Measurements from ENCODE around the gene KRT20.
"Not testable (repeated sequence)": the region's sequence is repeated elsewhere in the genome, so short reads cannot be mapped to it uniquely, and the experiment has no call there.

Gene KRT20

GRCh38 chr17:40879026-40879425 lies 6.0 kb downstream of the KRT20 start:
- Histone ChIP-seq H3K9me3 (ENCODE audit: control insufficient read depth, insufficient read depth, low read length) (peaks cover 6% of the 10 kb centered on the region; the same call in 1 of the 2 replicates), H3K4me1 (ENCODE audit: insufficient read depth, low read length) (peaks cover 2% of the 10 kb centered on the region), H3K9ac (ENCODE audit: low read depth, low read length) (no peak overlapping the region), H3K36me3 (ENCODE audit: insufficient read depth, low read length) (no peaks in the 10 kb centered on the region)

- Histone ChIP-seq H3K4me1 (ENCODE audit: insufficient read depth, low read length) (peaks cover 11% of the 10 kb centered on the region), H3K36me3 (ENCODE audit: insufficient read depth, low read length) (no peaks in the 10 kb centered on the region), H3K9ac (ENCODE audit: low read depth, low read length) (no peak overlapping the region), H3K9me3 (ENCODE audit: control insufficient read depth, insufficient read depth, low read length) (peaks cover 6% of the 10 kb centered on the region; the same call in 1 of the 2 replicates)
Observed at GRCh38 chr17:40878044-40878443, 7.0 kb downstream of the KRT20 start.

GRCh38 chr17:40873801-40874200 lies 11.2 kb downstream of the KRT20 start:
- no peaks in the 10 kb centered on the region for H3K36me3 ChIP-seq (ENCODE audit: insufficient read depth, low read length)
- H3K9me3 ChIP-seq (ENCODE audit: control insufficient read depth, insufficient read depth, low read length): peaks cover 6% of the 10 kb centered on the region; the same call in 1 of the 2 replicates
- peaks cover 14% of the 10 kb centered on the region for H3K4me1 ChIP-seq (ENCODE audit: insufficient read depth, low read length)
- no peak overlapping the region for H3K9ac ChIP-seq (ENCODE audit: low read depth, low read length)

- H3K36me3 ChIP-seq (ENCODE audit: insufficient read depth, low read length): no peaks in the 10 kb centered on the region
- H3K9me3 ChIP-seq (ENCODE audit: control insufficient read depth, insufficient read depth, low read length): peaks cover 6% of the 10 kb centered on the region; the same call in 1 of the 2 replicates
- peaks cover 14% of the 10 kb centered on the region for H3K4me1 ChIP-seq (ENCODE audit: insufficient read depth, low read length)
- no peak overlapping the region for H3K9ac ChIP-seq (ENCODE audit: low read depth, low read length)
Observed at GRCh38 chr17:40873255-40873654, 11.8 kb downstream of the KRT20 start.

GRCh38 chr17:40872416-40872815 lies 12.6 kb downstream of the KRT20 start:
- Histone ChIP-seq H3K36me3 (ENCODE audit: insufficient read depth, low read length) (no peaks in the 10 kb centered on the region), H3K9me3 (ENCODE audit: control insufficient read depth, insufficient read depth, low read length) (peaks cover 6% of the 10 kb centered on the region; the same call in 1 of the 2 replicates), H3K4me1 (ENCODE audit: insufficient read depth, low read length) (peaks cover 14% of the 10 kb centered on the region), H3K9ac (ENCODE audit: low read depth, low read length) (no peak overlapping the region)

GRCh38 chr17:40871316-40871715 lies 13.7 kb downstream of the KRT20 start:
- Histone ChIP-seq H3K36me3 (ENCODE audit: insufficient read depth, low read length) (no peaks in the 10 kb centered on the region), H3K9me3 (ENCODE audit: control insufficient read depth, insufficient read depth, low read length) (0 out of 2 replicates have a peak, but pooled peaks cover under 1% of the 10 kb centered on the region), H3K4me1 (ENCODE audit: insufficient read depth, low read length) (peaks cover 14% of the 10 kb centered on the region), H3K9ac (ENCODE audit: low read depth, low read length) (no peak overlapping the region)

GRCh38 chr17:40870136-40870535 lies 14.9 kb downstream of the KRT20 start:
- no peaks in the 10 kb centered on the region for H3K9me3 ChIP-seq (ENCODE audit: control insufficient read depth, insufficient read depth, low read length)
- H3K4me1 ChIP-seq (ENCODE audit: insufficient read depth, low read length): peaks cover 14% of the 10 kb centered on the region
- no peak overlapping the region for H3K9ac ChIP-seq (ENCODE audit: low read depth, low read length)
- no peaks in the 10 kb centered on the region for H3K36me3 ChIP-seq (ENCODE audit: insufficient read depth, low read length)

GRCh38 chr17:40866838-40867237 lies 18.2 kb downstream of the KRT20 start, which contains the start of gene KRT12:
TSS of gene KRT12 (minus strand) at chr17:40867223. CDS start at chr17:40867186, 37 bp downstream.
- no peak within 1 kb of the TSS for H3K9ac ChIP-seq (ENCODE audit: low read depth, low read length)

GRCh38 chr17:40864661-40865390 lies 20.2 kb downstream of the KRT20 start:
- no peaks in the 10 kb centered on the region for H3K4me1 ChIP-seq (ENCODE audit: insufficient read depth, low read length)
- H3K9ac ChIP-seq (ENCODE audit: low read depth, low read length): no peak overlapping the region
- H3K36me3 ChIP-seq (ENCODE audit: insufficient read depth, low read length): no peaks in the 10 kb centered on the region
- H3K9me3 ChIP-seq (ENCODE audit: control insufficient read depth, insufficient read depth, low read length): no peaks in the 10 kb centered on the region

More at GRCh38 chr17:40866838-40867237, 18.2 kb downstream of the KRT20 start, which contains the start of gene KRT12:
- Histone ChIP-seq H3K36me3 (ENCODE audit: insufficient read depth, low read length) (no peaks in the 10 kb centered on the region), H3K4me1 (ENCODE audit: insufficient read depth, low read length) (no peaks in the 10 kb centered on the region), H3K9me3 (ENCODE audit: control insufficient read depth, insufficient read depth, low read length) (no peaks in the 10 kb centered on the region)

GRCh38 chr17:40862985-40863733 lies 21.9 kb downstream of the KRT20 start:
- H3K36me3 ChIP-seq (ENCODE audit: insufficient read depth, low read length): no peaks in the 10 kb centered on the region
- H3K9me3 ChIP-seq (ENCODE audit: control insufficient read depth, insufficient read depth, low read length): no peaks in the 10 kb centered on the region
- H3K9ac ChIP-seq (ENCODE audit: low read depth, low read length): no peak overlapping the region
- no peaks in the 10 kb centered on the region for H3K4me1 ChIP-seq (ENCODE audit: insufficient read depth, low read length)

- Histone ChIP-seq H3K9ac (ENCODE audit: low read depth, low read length) (no peak overlapping the region), H3K4me1 (ENCODE audit: insufficient read depth, low read length) (no peaks in the 10 kb centered on the region; the same call in 1 of the 2 replicates), H3K9me3 (ENCODE audit: control insufficient read depth, insufficient read depth, low read length) (no peaks in the 10 kb centered on the region)
Observed at GRCh38 chr17:40859536-40859935, 25.5 kb downstream of the KRT20 start.

GRCh38 chr17:40858667-40859066 lies 26.4 kb downstream of the KRT20 start:
- not testable (repeated sequence) for H3K4me1 ChIP-seq (ENCODE audit: insufficient read depth, low read length); H3K36me3 ChIP-seq (ENCODE audit: insufficient read depth, low read length); H3K9me3 ChIP-seq (ENCODE audit: control insufficient read depth, insufficient read depth, low read length); H3K9ac ChIP-seq (ENCODE audit: low read depth, low read length)

More at GRCh38 chr17:40859536-40859935, 25.5 kb downstream of the KRT20 start:
- no peaks in the 10 kb centered on the region for H3K36me3 ChIP-seq (ENCODE audit: insufficient read depth, low read length)

- Histone ChIP-seq H3K9ac (ENCODE audit: low read depth, low read length) (no peak overlapping the region), H3K4me1 (ENCODE audit: insufficient read depth, low read length) (peaks cover 14% of the 10 kb centered on the region), H3K9me3 (ENCODE audit: control insufficient read depth, insufficient read depth, low read length) (no peaks in the 10 kb centered on the region), H3K36me3 (ENCODE audit: insufficient read depth, low read length) (no peaks in the 10 kb centered on the region)
Observed at GRCh38 chr17:40857535-40857934, 27.5 kb downstream of the KRT20 start.

- Histone ChIP-seq H3K4me1 (ENCODE audit: insufficient read depth, low read length) (peaks cover 17% of the 10 kb centered on the region), H3K9ac (ENCODE audit: low read depth, low read length) (no peak overlapping the region), H3K36me3 (ENCODE audit: insufficient read depth, low read length) (no peaks in the 10 kb centered on the region), H3K9me3 (ENCODE audit: control insufficient read depth, insufficient read depth, low read length) (no peaks in the 10 kb centered on the region)
Observed at GRCh38 chr17:40854175-40854814, 30.7 kb downstream of the KRT20 start.
